Upper lobe of left lung (tissue), 6 donors: ENCODE data around the gene BTBD2. TPM values are rescaled to one million over a fixed set of nuclear protein-coding genes. Genes with fewer than 3 reads are reported as not detected.

Source experiments
- ATAC-seq, 2 donors: fragments of 200-7000 bp; cut with Tn5 transposase; one replicate each; pipeline ENCODE4 v1.9.1; 2022; ENCODE audit warnings: mild to moderate bottlenecking in 2 of 2, moderate library complexity in 2 of 2; ENCODE audit not compliant: low FRiP score in 2 of 2
- DNase-seq, 2 donors: peaks; one replicate each; pipeline ENCODE4 v3.0.0-alpha.2; 2019 to 2020
- H3K27ac ChIP-seq, 4 donors: fragments of 200-600 bp; sonication (generic); one replicate each; pipeline ENCODE4 v1.5.1; 2016 to 2019
- H3K27me3 ChIP-seq, 4 donors: fragments of 200-600 bp; sonication (generic); one replicate each; pipeline ENCODE4 v1.5.1; 2017 to 2019
- H3K36me3 ChIP-seq, 4 donors: fragments of 200-600 bp; sonication (generic); one replicate each; pipeline ENCODE4 v1.5.1; 2016 to 2019
- H3K4me1 ChIP-seq, 4 donors: fragments of 200-600 bp; sonication (generic); one replicate each; pipeline ENCODE4 v1.5.1; 2018 to 2019
- H3K4me3 ChIP-seq, 4 donors: fragments of 200-600 bp; sonication (generic); one replicate each; pipeline ENCODE4 v1.5.1; 2017 to 2019; ENCODE audit warnings: mild to moderate bottlenecking in 2 of 4, moderate library complexity in 1 of 4
- H3K9me3 ChIP-seq, 4 donors: fragments of 200-600 bp; sonication (generic); one replicate each; pipeline ENCODE4 v1.5.1; 2018 to 2019
- EP300 ChIP-seq, 4 donors: sonication (generic); formaldehyde crosslinking; IDR thresholded peaks; one replicate each; pipeline ENCODE4 v1.5.1; 2017; ENCODE audit warnings: antibody characterized with exemption in 4 of 4, control low read depth in 2 of 4
- POLR2A ChIP-seq, 4 donors: fragments of 450-650 bp; IDR thresholded peaks; one replicate each; pipeline ENCODE4 v1.5.1; 2016 to 2017; ENCODE audit warnings: antibody characterized with exemption in 4 of 4, mild to moderate bottlenecking in 2 of 4
- POLR2AphosphoS5 ChIP-seq, 2 donors: sonication (generic); formaldehyde crosslinking; IDR thresholded peaks; one replicate each; pipeline ENCODE4 v1.5.1; 2017; ENCODE audit warnings: antibody characterized with exemption in 2 of 2
- WGBS, 2 donors: methylation state at CpG; one replicate each; pipeline ENCODE4 v1.1.5; 2017 to 2018; 5-methylcytosine and 5-hydroxymethylcytosine counted together
- total RNA-seq, 6 donors: library from RNA; depleted of rRNA in 4 of 6; stranded (reverse); fragments of >200 nt in 4 of 6; gene quantifications; one replicate each; pipeline versions ENCODE4 v1.1.0 to v1.2.1, GENCODE V29; 2016 to 2021
- TF ChIP-seq, protein P1 (sequence below), 6 experiments: fragments of 450-650 bp in 4 of 6; fragments of 200-600 bp in 2 of 6; sonication (generic) in 2 of 6; IDR thresholded peaks; one replicate each; pipeline ENCODE4 v1.5.1; 2016 to 2019; ENCODE audit warnings: antibody characterized with exemption in 6 of 6
- donor health status: DM: no; HTN: no; CAD: no; lungs with moderate emphysema.
- donor health status: DM: no; HTN: yes; CAD: no; lungs with severe emphysema.

The BTBD2 gene
- total RNA-seq, 6 donors from 2014 or later: 49.0 to 87.3 (median 69.8) TPM

DNA sequence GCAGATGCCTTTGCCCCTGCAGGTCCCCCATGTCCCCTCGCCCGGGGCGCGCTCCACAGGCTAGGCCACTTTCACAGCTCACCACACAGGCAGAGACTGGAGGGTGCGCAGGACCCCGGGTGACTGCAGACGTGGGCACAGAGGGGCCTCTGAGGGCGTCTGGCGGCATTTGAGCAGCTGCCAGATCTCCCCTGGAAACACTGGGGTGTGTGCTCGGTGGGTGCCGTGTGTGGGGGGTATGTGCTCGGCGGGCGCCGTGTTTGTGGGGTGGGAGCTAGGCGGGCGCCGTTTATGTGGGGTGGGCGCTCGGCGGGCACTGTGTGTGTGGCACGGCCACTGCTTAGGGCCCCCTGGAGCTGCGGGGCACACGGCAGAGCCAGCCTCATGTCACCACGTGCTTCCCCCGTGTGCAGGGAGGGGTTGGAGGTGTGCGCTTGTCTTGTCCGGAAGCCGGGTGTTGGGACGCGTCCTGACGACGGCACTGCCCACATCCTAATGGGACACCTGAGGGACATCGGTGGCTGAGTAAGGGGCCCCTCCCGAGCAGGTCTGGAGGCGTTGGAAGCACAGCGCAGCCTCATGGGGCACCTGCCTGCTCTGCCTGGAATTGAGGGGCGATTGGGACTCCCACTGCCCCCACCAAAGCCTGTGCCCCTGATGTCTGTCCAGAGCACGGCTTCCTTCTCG, 57.8 kb downstream of the BTBD2 start:
- DNase-seq (peak in 1 of 2 donors; percentile 61), ATAC-seq (no peak)

DNA sequence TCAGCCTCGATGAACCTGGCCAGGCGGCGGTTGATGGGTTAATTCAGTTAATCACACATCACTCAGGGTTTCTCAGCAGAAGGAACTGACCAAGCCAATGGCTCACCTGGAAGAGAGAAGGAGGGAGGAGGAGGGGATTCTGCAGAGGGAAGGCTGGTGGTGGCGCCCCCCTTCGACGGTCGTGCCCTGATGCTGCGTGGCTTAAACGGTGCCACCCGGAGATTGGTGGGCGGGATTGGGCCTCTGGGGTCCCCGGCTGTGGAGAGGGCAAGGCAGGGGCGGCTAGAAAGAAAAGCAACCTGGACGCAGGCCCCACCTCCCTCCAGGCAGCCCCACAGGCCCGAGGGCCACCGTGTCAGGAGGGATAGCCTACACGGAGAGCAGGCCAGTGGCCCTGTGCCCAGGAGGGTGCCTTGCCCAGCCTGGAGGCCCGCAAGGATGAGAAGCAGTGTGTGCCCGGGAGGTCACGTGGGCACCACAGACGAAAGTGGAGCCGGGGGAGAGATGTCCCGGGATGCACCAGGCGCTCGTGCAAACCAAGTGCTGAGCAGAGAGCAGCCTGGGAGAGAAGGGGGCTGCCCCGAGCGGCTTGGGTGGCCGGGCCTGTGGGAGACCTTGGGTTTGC, 58.5 kb downstream of the BTBD2 start:
- no peak overlapping the region for H3K4me3 ChIP-seq
- no peak for TF ChIP-seq POLR2A (IDR thresholded peaks at IDR 0.05)
- TF ChIP-seq POLR2AphosphoS5 (IDR thresholded peaks at IDR 0.05): no peak
- TF ChIP-seq EP300 (IDR thresholded peaks at IDR 0.05): no peak
- TF ChIP-seq, protein P1, sequence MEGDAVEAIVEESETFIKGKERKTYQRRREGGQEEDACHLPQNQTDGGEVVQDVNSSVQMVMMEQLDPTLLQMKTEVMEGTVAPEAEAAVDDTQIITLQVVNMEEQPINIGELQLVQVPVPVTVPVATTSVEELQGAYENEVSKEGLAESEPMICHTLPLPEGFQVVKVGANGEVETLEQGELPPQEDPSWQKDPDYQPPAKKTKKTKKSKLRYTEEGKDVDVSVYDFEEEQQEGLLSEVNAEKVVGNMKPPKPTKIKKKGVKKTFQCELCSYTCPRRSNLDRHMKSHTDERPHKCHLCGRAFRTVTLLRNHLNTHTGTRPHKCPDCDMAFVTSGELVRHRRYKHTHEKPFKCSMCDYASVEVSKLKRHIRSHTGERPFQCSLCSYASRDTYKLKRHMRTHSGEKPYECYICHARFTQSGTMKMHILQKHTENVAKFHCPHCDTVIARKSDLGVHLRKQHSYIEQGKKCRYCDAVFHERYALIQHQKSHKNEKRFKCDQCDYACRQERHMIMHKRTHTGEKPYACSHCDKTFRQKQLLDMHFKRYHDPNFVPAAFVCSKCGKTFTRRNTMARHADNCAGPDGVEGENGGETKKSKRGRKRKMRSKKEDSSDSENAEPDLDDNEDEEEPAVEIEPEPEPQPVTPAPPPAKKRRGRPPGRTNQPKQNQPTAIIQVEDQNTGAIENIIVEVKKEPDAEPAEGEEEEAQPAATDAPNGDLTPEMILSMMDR (IDR thresholded peaks at IDR 0.05): no peak
- H3K36me3 ChIP-seq: peaks cover 0 to 31% (median 17%) of the 10 kb centered on the region in 4 donors
- ATAC-seq (no peak), DNase-seq (peak in 1 of 2 donors; percentile 71)
- no peaks in the 10 kb centered on the region for H3K27me3 ChIP-seq
- 89 to 90% methylated on average over 21 to 28 of the region's 28 CpGs for WGBS, 2 donors
- peaks cover 0 to 5% (median 0%) of the 10 kb centered on the region in 4 donors for H3K4me1 ChIP-seq
- no peak overlapping the region for H3K27ac ChIP-seq
- no peaks in the 10 kb centered on the region for H3K9me3 ChIP-seq

More for the DNA sequence above, 57.8 kb downstream of the BTBD2 start:
- peaks cover 0 to 5% (median 0%) of the 10 kb centered on the region in 4 donors for H3K4me1 ChIP-seq
- no peak overlapping the region for H3K27ac ChIP-seq
- H3K4me3 ChIP-seq: no peak overlapping the region
- WGBS, 2 donors: 81 to 87% methylated on average over 20 to 39 of the region's 40 CpGs
- no peak for TF ChIP-seq POLR2AphosphoS5 (IDR thresholded peaks at IDR 0.05)
- TF ChIP-seq POLR2A (IDR thresholded peaks at IDR 0.05): no peak
- TF ChIP-seq EP300 (IDR thresholded peaks at IDR 0.05): no peak
- TF ChIP-seq, protein P1 (IDR thresholded peaks at IDR 0.05): no peak
- no peaks in the 10 kb centered on the region for H3K9me3 ChIP-seq
- H3K36me3 ChIP-seq: peaks cover 0 to 25% (median 15%) of the 10 kb centered on the region in 4 donors
- H3K27me3 ChIP-seq: no peaks in the 10 kb centered on the region

DNA sequence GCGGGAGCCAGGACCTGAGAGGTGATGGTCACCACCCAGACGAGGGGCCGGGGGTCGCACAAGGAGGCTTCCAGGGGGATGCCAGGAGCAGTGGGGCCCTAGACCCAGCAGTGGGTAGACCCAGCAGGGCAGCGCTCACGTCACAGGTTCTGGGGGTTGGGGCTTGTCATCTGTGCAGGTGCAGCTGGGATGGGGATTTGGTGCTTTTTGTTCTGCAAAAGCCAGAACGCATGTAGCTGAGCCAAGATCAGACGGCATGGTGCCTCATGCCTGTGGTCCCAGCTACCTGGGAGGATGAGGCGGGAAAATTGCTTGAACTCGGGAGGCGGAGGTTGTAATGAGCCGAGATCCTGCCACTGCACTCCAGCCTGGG, 59.4 kb downstream of the BTBD2 start:
- WGBS, 2 donors: 94 to 97% methylated on average over 6 to 12 of the region's 12 CpGs
- Histone ChIP-seq H3K27ac (no peak overlapping the region), H3K4me3 (no peak overlapping the region), H3K9me3 (no peaks in the 10 kb centered on the region), H3K4me1 (peaks cover 0 to 5% (median 0%) of the 10 kb centered on the region in 4 donors), H3K27me3 (no peaks in the 10 kb centered on the region), H3K36me3 (peaks cover 0 to 31% (median 15%) of the 10 kb centered on the region in 4 donors)
- ATAC-seq (no peak), DNase-seq (no peak)
- TF ChIP-seq EP300 (IDR thresholded peaks at IDR 0.05) (no peak), POLR2A (IDR thresholded peaks at IDR 0.05) (no peak), POLR2AphosphoS5 (IDR thresholded peaks at IDR 0.05) (no peak)
- TF ChIP-seq, protein P1 (IDR thresholded peaks at IDR 0.05): no peak

DNA sequence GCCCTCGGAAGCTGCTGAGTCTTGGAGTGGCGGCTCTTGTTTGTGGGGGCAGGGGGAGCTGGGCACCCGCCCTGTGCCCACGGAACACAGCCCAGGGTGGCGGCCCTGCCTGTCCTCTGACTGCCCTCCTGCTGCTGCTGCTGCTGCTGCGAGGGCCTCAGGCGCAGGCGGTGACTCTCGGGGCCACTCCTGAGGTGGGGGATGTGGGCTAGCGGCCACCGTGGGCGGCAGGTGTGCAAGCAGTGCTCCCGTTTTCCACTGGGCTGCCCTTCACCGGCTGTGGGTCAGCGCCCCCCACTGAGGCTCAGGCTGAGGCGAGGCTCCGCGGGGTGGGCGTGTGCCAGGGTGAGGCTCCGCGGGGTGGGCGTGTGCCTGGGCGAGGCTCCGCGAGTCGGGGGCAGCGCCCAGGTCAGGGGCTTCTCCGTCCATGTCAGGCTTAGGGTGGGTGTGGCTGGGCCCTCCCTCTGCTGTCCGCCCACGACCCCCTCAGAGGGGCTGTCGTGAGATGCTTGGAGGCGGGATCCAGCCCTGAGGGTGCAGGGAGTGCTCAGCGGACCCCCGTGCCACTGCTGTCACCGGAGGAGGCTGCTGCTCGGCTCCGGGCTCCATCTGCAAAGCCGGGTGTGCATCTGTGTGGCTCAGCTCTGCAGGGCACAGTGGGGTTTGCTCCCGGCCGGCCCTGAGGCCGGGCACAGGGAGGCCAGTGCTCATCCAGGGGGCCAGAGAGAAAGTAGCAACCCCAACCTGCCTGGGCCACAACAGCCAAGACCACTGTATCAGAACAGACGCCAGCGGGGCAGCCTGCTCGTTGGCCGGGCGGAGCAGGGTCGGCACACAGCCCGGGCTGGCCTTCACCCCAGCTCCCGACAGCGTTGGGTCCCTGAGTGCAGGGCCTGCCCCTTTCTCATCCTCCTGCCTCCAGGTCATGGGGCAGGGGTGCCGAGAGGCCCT, 60.1 kb downstream of the BTBD2 start:
- H3K4me3 ChIP-seq: no peak overlapping the region
- no peak for ATAC-seq
- H3K9me3 ChIP-seq: no peaks in the 10 kb centered on the region
- peaks cover 0 to 5% (median 0%) of the 10 kb centered on the region in 4 donors for H3K4me1 ChIP-seq
- peak in 1 of 2 donors; percentile 76 for DNase-seq
- H3K27me3 ChIP-seq: no peaks in the 10 kb centered on the region
- WGBS, 2 donors: 77 to 97% methylated on average over 14 to 35 of the region's 51 CpGs
- TF ChIP-seq, protein P1 (IDR thresholded peaks at IDR 0.05): no peak
- TF ChIP-seq POLR2A (IDR thresholded peaks at IDR 0.05) (no peak), EP300 (IDR thresholded peaks at IDR 0.05) (no peak), POLR2AphosphoS5 (IDR thresholded peaks at IDR 0.05) (no peak)
- peaks cover 0 to 34% (median 15%) of the 10 kb centered on the region in 4 donors for H3K36me3 ChIP-seq
- H3K27ac ChIP-seq: no peak overlapping the region
